ENCODE data around the gene RPGR.
A peak's percentile ranks its signal among the peaks of the same experiment; 100 is the strongest.

RPGR gene

DNA sequence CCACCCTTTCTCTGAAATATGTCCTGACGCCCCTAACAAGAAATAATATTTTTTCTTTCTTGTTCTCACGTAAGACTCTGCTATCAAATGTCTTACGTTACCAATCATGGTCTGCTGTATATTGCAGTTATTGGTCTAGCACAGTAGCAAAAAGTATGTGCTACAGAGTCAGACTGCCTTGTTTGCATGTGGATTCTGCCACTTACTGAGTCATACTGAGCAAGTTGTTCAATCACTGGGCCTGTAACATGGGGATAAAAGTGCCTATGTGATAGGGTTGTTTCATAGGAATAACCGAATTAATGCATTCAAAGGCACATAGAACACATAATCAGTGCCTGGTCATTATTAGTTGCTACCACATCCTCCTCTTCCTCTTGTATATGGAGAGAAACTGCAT is 14.1 kb downstream of the RPGR start:
- H3K4me3 ChIP-seq (ENCODE audit: low read depth, low read length), result no peak overlapping the region
- TF ChIP-seq, protein P1, sequence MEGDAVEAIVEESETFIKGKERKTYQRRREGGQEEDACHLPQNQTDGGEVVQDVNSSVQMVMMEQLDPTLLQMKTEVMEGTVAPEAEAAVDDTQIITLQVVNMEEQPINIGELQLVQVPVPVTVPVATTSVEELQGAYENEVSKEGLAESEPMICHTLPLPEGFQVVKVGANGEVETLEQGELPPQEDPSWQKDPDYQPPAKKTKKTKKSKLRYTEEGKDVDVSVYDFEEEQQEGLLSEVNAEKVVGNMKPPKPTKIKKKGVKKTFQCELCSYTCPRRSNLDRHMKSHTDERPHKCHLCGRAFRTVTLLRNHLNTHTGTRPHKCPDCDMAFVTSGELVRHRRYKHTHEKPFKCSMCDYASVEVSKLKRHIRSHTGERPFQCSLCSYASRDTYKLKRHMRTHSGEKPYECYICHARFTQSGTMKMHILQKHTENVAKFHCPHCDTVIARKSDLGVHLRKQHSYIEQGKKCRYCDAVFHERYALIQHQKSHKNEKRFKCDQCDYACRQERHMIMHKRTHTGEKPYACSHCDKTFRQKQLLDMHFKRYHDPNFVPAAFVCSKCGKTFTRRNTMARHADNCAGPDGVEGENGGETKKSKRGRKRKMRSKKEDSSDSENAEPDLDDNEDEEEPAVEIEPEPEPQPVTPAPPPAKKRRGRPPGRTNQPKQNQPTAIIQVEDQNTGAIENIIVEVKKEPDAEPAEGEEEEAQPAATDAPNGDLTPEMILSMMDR (IDR thresholded peaks at IDR 0.05; ENCODE audit: borderline replicate concordance, insufficient read depth, low read depth, low read length), result no peak

DNA sequence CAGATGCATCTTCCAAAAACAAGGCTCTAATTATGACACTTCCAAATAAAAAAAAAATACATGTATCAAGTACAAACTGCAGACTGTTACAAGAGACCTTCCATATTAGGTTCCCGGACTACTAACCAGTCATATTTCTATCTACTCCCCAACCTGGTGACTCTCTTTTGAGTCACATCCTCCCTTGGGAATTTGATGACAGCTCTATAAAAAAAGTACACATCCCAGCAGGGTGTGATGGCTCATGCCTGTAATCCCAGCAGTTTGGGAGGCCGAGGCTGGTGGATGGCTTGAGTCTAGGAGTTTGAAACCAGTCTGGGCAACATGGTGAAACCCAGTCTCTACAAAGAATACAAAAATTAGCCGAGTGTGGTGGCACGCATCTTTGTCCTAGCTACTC is 14.9 kb downstream of the RPGR start:
- TF ChIP-seq, protein P1 (IDR thresholded peaks at IDR 0.05; ENCODE audit: borderline replicate concordance, insufficient read depth, low read depth, low read length), result no peak
- no peak overlapping the region for H3K4me3 ChIP-seq (ENCODE audit: low read depth, low read length)

DNA sequence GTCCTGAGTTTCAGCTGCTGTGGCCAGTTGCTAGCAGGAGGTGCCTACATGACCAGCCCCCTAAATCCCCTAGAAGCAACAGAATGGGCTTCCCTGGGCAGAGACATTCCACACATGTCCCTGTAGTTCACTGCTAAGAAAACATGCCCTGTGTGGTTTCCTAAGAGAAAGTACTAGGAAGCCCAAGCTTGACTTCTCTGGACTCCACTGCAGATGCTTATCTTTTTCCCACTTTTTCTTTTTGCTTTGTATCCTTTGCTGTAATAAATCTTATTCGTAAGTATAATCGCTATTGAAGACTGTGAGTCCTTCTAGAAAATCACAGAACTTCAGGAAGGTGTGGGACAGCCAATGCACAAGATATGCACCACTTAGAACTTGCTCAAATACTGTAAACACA is 15.6 kb downstream of the RPGR start:
- TF ChIP-seq, protein P1 (IDR thresholded peaks at IDR 0.05; ENCODE audit: borderline replicate concordance, insufficient read depth, low read depth, low read length), result no peak
- no peak overlapping the region for H3K4me3 ChIP-seq (ENCODE audit: low read depth, low read length)

DNA sequence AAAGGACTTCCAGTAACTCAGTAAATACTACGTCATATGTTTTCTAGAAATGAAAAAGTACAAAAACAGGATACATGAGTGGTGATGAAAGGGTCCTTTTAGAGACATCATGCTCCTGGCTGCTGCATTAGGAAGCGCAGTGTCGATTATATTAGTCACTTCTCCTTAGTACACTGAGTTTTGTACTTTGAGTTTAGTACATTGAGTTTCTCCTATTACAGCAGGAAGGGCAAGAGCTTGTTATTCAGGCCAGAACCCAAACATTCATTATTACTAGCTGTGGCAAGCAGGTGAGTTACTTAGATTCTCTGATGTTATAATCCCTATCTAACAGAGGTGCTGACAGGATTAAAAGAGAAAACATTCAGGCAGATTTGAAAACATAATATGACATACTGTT is 21.3 kb downstream of the RPGR start:
- TF ChIP-seq, protein P1 (IDR thresholded peaks at IDR 0.05; ENCODE audit: borderline replicate concordance, insufficient read depth, low read depth, low read length), result no peak
- H3K4me3 ChIP-seq (ENCODE audit: low read depth, low read length), result no peak overlapping the region

DNA sequence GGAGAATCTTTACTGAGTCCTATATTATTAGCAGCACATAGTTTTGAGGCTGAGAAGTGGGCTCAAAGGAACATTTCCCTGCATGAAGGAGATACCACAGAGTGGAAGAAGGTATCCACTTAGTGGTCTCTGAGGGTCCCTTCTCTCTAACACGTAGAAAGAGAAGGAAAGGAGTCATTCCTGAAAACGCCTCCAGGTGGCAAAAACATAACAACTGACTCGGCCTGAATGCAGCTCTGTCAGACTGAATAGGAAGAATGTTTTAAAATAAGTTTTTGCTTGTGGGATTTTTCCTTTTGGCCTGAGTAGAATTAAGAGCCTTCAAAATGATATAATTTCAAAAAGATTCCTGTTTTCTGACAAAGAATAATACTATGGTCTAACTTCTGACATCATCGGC is 23.3 kb downstream of the RPGR start:
- TF ChIP-seq, protein P1 (IDR thresholded peaks at IDR 0.05; ENCODE audit: borderline replicate concordance, insufficient read depth, low read depth, low read length), result peak; percentile 29; the same call in 1 of the 2 replicates
- no peak overlapping the region for H3K4me3 ChIP-seq (ENCODE audit: low read depth, low read length)

DNA sequence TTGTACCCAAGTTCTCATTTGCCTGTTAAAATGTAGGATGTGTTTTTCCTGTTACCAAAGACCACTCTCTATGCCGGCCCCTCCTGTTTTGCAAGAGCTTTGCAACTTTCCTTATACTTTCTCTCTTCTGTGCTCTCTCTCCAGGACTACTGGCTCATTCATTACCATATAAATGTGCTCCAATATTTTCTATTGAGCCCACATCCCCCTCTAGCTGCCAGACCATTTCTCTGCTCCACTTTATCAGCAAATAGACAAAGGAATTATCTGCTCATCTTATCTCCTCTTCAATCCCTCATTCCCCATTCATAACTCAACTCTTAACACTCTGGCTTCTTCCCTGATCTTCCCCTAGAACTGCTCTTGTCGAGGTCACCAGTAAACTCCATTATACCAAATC is 33.6 kb downstream of the RPGR start:
- TF ChIP-seq, protein P1 (IDR thresholded peaks at IDR 0.05; ENCODE audit: borderline replicate concordance, insufficient read depth, low read depth, low read length), result no peak
- H3K4me3 ChIP-seq (ENCODE audit: low read depth, low read length), result no peak overlapping the region

DNA sequence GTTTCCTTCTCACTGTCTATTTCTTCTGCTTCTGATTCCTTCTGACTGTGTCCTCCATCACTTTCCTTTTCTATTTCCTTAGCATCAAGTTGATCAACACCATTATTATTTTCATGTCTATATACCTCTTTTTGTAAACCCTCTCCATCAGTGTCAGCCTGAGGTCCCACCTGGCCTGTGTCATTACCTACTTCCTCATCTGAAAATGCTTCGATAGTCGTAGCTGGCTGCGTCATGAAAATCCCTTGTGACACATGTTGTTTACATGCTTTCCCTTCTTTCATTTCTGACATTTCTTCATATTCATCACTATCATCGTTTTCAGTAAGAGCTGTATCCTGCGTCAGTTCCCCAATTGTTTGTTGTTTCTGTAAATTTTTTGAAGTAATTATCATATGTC is 39.6 kb downstream of the RPGR start:
- H3K4me3 ChIP-seq (ENCODE audit: low read depth, low read length), result no peak overlapping the region
- TF ChIP-seq, protein P1 (IDR thresholded peaks at IDR 0.05; ENCODE audit: borderline replicate concordance, insufficient read depth, low read depth, low read length), result no peak

Measured in GM12875 (cell line).